Gastroesophageal sphincter (tissue), 3 donors: Measurements from ENCODE around the gene SPATA7.

Experiments
- EP300 ChIP-seq: sonication (generic); formaldehyde crosslinking; IDR thresholded peaks from one replicate; pipeline ENCODE4 v1.6.1; 2017; ENCODE audit warnings: antibody characterized with exemption, mild to moderate bottlenecking
- POLR2A ChIP-seq, 2 donors: fragments of 450-650 bp; IDR thresholded peaks; one replicate each; pipeline ENCODE4 v1.6.1; 2017; ENCODE audit warnings: antibody characterized with exemption in 2 of 2, mild to moderate bottlenecking in 2 of 2, moderate library complexity in 1 of 2
- POLR2AphosphoS5 ChIP-seq: sonication (generic); formaldehyde crosslinking; IDR thresholded peaks from one replicate; pipeline ENCODE4 v1.6.1; 2017; ENCODE audit warnings: antibody characterized with exemption
- TF ChIP-seq, protein P1 (sequence below), 4 experiments: fragments of 200-600 bp in 2 of 4; fragments of 450-650 bp in 2 of 4; sonication (generic) in 1 of 4; IDR thresholded peaks; one replicate each; pipeline ENCODE4 v1.5.1; 2017 to 2019; ENCODE audit warnings: antibody characterized with exemption in 4 of 4, mild to moderate bottlenecking in 2 of 4, moderate library complexity in 2 of 4

DNA sequence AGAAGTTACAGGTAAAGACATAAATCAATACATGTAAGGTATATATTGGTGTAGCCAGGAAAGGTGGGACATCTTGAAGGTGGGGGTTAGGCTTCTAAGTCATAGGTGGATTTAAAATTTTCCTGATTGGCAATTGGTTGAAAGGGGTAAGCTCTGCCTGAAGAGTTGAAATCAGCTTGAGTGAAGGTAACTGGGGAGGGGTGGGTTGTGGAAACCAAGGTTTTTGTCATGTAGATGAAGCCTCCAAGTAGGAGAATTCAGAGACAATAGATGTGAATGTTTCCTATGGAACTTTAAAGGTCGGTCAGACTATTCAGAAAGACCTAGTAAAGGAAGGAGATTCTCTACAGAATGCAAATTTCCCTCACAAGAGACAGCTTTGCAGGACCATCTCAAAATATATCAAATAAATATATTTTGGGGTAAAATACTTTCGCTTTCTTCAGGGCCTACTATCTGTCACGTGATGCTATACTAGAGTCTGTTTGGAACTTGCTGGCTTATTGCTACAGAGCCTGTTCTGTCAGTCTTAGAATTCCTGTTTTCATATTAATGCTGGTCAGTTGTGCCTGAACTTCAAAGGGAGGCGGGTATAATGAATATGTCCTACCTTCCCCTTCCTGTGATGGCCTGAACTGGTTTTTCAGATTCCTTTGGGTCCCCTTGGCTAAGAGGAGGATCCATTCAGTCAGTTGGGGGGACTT lies 20.6 kb upstream of the SPATA7 start:
- TF ChIP-seq, protein P1, sequence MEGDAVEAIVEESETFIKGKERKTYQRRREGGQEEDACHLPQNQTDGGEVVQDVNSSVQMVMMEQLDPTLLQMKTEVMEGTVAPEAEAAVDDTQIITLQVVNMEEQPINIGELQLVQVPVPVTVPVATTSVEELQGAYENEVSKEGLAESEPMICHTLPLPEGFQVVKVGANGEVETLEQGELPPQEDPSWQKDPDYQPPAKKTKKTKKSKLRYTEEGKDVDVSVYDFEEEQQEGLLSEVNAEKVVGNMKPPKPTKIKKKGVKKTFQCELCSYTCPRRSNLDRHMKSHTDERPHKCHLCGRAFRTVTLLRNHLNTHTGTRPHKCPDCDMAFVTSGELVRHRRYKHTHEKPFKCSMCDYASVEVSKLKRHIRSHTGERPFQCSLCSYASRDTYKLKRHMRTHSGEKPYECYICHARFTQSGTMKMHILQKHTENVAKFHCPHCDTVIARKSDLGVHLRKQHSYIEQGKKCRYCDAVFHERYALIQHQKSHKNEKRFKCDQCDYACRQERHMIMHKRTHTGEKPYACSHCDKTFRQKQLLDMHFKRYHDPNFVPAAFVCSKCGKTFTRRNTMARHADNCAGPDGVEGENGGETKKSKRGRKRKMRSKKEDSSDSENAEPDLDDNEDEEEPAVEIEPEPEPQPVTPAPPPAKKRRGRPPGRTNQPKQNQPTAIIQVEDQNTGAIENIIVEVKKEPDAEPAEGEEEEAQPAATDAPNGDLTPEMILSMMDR (IDR thresholded peaks at IDR 0.05): no peak
- TF ChIP-seq EP300 (no peak), POLR2A (IDR thresholded peaks at IDR 0.05) (no peak), POLR2AphosphoS5 (no peak)
